ENCODE measurements around the gene TMEM198.

TMEM198 gene

GRCh38 chr2:219509780-219510511 lies 33.9 kb upstream of the TMEM198 start:
- FAIRE-seq = no peak

DNA sequence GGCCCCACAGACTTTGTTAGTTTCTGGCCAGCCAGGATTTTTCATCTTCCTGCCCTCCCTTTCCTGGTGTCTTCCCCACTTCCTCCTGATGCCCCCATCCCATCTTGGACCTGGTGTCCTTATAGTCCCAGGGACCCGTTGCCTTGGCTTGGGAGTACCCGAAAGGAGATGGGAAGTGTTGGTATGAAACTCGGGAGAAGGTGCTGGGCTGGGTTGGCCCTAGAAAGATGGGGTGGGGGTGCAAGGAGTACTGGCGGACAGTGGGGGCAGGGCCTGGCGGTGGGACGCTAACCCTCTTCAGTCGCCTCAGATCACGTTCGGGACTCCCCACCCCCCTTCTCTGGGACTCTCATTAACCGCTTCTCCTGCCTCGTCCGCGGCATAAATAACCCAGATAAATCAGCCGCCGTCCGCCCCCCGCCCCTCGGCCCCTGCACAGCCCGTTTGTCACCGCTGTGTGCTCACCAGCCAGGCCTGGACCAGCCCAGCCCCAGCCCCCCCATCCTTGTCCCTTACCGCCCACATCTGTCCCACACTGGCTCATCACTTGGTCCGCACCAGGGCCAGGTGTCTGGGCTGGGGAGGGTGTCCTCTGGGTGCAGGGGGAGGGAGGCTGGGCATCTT lies 33.2 kb upstream of the TMEM198 start:
- no peak for FAIRE-seq

DNA sequence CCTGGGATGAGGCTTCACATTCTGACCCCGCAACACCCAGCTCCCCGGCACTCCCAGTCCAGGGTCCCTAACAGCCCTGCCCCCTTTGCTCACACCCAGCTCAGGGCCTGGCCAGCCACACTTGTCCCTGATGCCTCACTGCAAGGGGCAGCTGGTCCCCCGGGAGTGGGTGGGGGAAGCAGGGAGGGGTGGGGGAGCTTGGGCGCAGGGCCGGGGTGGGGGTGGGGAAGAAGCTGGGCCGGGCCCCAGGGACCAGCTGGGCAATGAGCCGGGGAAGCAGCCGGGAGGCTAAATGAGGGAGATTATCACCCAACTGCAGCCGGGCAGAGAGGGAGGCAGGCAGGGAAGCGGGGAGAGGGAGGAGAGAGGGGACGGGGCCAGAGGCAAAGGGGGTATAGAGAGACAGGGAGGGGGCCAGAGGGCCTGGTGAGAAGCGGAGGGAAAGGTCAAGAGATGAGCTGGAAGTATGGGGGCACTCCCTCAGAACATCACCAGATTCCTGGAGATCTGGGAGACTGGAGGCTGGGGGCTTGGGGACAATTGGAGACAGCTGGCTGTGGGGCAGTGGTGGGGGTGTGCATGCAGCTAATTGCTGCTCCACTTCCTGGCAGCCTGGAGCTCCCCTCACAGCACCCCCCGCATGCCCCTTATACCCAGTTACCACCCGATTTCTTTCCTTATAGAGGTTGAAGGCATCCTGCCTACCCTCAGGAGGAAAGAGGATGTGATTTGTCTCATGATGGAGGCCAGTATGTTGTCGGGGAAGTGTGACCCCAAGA lies 32.1 kb upstream of the TMEM198 start:
- FAIRE-seq = no peak

GRCh38 chr2:219512524-219513216 lies 31.2 kb upstream of the TMEM198 start:
- no peak for FAIRE-seq

DNA sequence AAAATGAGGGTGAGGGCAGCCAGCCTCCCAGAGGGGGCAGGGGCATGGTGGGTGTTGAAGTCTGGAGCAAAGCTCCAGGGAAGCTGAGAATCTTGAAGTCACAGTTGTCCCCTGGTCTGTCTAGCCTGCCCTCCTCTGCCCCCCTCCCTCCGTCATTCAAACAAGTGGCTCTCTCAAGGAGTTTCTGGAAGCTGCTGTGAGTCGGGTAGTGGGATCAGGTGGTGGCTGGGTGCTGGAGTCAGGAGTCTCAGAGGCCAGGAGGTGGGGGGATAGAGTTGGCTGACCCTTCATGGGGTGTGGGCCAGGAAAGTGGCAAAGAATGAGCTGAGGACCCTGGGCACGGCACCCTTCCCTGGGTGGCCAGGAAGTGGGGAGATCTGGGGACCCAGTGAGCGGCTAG lies 30.0 kb upstream of the TMEM198 start:
- no peak for FAIRE-seq

- FAIRE-seq = no peak
Measured at GRCh38 chr2:219514196-219514761, 29.5 kb upstream of the TMEM198 start, which contains the start of gene ASIC4. ASIC4 (plus strand) TSS chr2:219514482; CDS start chr2:219514725, 243 bp downstream.

GRCh38 chr2:219514836-219515235 lies 29.0 kb upstream of the TMEM198 start:
- no peak for FAIRE-seq

DNA sequence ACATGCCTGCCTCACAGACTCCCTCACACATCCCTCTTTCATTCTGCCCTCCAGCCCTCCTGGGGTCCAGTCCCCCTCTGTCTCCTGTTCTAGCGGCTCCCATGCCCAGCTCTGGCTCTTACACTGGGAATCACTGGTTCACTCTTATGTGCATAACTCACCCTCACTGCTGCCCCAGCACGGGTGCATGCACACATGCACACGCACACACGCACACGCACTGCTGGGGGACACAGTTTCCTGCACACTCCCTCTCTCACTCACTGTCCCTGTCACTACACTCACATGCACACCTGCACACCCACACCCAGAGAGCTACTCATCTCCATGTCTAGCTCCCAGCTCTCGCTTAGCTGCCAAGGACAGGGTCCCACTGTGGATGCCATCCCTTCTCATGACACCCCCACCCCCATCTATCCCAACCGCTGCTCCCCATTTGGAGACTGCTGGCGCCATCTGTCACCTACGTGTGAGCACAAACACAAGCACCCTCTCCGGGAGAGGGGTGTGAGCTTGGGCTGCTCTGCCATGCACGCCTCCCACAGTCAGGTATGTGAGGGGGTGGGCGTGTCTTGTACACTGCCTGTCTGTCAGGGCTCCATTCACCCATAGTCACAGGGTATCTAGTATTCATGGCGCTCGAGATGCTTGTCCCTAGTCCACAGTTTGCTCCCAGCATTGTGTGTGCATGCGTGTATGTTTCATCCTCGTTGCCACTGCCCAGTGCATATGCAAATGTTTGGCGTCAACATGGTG lies 27.8 kb upstream of the TMEM198 start:
- no peak for FAIRE-seq

- no peak for FAIRE-seq
Measured at GRCh38 chr2:219516888-219517287, 26.9 kb upstream of the TMEM198 start.

GRCh38 chr2:219517954-219518778 lies 25.7 kb upstream of the TMEM198 start:
- no peak for FAIRE-seq

DNA sequence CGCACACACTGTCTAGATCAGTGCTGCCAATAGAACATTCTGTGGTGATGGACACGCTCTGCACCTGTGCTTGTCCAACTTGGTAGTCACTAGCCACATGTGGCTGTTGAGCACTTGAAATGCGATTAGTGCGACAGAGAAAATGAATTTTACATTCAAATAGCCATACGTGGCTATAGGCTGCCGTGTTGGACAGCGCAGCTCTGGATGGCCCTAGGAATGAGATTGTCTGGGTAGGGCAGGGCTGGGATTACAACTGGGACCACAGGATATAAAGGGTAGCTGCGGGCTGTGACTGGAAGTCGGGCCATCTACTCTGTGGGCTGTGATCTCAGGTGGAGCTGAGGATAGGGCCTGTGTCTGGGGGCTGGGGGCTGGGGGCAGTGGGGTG lies 24.3 kb upstream of the TMEM198 start:
- no peak for FAIRE-seq

GRCh38 chr2:219520079-219520478 lies 23.7 kb upstream of the TMEM198 start:
- no peak for FAIRE-seq

GRCh38 chr2:219521066-219521880 lies 22.6 kb upstream of the TMEM198 start:
- FAIRE-seq = no peak

DNA sequence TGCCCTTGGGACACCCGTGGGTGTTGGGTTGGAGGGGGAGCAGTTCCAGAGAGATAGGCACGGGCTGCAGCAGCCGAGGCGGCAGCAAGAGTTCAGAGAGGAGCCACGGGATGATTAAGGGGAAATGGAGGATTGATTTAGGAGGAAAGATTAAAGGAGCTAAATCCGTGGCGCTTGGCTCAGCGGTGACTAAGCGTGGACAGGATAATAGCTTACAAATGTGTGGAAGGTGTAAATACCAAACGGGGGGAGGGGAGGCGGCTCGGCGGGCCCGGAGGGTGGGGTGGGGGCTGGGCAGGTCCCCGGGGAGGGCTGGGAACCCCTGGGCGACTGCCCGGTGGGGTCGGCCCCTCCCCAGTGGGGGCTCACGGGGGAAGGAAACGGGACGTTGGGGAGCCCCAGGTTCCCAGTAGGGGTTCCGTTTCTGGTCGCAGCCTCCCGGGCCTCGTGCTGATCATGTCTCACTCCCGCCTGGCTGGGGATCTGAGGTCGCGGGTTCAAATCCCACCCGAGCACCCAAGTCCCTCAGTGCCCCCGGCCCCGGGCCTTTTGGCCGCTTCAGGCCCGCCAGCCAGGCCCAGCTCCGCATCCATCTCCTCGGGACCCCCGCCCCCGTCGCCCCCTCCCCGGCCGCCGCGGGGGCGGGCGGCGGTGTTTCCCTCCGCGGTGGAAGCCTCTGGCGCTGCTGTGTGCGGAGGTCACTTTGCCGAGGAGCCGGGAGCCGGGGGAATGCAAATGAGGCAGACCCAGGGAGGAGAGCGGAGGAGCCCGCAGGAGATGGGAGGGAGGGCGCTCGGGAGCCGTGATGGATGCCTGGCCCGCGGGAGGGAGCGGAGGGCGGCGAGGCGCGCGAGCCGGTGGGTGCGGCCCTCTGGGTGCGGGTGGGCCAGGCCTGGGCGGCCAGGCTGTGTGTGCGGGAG lies 21.5 kb upstream of the TMEM198 start:
- no peak for FAIRE-seq

DNA sequence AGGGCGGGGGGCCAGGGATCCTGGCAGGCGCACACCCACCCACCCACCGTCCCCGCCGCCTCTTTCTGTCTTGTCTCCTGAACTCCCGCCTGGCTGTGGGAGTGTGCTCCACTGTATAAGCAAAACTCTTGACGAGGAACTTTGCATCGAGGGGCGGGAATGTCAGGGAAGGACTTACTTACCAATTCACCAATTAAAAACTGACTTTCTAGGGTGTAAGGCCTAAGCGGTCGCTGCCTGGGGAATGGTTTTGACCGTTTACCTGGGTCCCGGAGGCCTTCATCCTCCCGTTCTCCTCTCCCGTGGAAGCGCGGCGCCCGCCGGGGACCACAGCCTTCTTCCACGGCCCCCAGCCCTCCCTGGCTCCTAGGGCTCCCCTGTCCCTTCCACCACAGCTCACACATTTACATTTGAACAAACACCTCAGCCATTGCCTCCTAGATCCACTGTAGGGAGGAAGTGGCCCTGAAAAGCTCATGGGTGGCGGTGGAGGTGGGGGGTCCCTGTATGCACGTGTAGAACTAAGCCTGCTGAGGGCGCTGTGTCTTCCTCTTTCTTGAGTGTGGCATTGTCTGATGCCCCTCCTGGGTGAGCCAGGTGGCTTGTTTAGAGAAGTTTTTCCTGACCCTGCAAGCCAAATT lies 20.7 kb upstream of the TMEM198 start:
- FAIRE-seq = no peak

DNA sequence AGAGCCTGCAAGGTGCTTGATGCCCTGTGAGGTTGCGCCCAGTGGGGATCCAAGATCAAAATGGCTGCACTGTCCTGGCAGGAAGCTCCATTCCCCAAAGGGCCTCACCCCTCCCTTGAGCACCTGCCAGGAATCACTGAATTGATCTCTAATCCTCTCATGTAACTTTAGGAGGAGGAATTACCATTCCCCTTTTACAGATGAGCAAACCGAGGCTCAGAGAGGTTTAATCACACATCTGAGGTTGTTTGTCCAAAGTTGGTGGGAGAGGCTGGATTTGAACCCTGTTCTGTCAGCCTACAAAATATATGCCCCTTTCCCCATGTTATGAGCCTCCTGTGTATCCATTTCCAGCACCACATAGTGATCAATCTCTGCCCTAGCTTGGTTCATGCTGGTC lies 19.0 kb upstream of the TMEM198 start:
- FAIRE-seq = no peak

DNA sequence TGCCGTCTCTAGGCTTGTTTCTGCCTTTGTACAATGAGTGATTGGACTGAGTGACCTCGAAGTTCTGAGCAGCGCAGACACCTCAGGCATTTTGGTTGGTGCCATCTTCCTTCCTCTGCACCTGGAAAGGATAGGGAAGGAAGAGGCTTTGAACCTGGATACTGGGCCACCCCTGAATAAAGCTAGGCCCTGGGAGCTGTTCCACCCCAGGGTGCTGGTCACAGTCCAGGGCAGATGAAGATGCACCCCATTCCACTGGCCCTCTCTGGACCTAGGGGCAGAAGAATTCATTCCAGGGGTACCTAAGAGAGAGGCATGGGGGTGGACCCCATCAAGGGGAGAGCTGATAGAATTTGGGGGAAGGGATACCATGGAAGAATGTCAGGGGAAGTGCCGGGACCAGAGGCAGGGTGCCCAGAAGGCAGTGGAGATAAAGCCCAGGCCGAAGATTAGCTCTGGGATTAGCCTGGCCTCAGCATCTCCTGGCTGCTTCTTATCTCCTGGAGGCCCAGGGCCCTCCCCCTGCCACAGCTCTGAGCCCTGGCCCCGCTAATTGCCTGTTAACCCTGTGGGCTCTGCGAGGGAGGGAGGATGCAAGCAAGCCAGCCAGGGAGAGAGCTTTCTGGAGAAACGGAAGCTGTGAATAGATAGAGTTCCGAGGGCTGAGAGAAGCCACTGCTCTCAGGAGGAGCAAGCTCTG lies 18.1 kb upstream of the TMEM198 start:
- FAIRE-seq = no peak
